Measurements from ENCODE around the gene FER. TPM values are rescaled to one million over a fixed set of nuclear protein-coding genes. Genes with fewer than 3 reads are reported as not detected.

FER gene
- polyA plus RNA-seq, 3 donors, result 2.4 to 14.7 (median 6.2) TPM

- H3K9me3 Mint-ChIP-seq, result peaks cover 0 to 18% (median 14%) of the 10 kb centered on the region in 7 donors
- no peaks in the 10 kb centered on the region for H3K4me1 ChIP-seq (ENCODE audit: control insufficient read depth in 1 of 2, insufficient read depth in 2 of 2, low read length in 2 of 2)
- H3K9ac ChIP-seq (ENCODE audit: insufficient read depth, low read length, poor library complexity, severe bottlenecking), result no peak overlapping the region
- no peak overlapping the region for H2AFZ ChIP-seq (ENCODE audit: insufficient read depth, low read depth, low read length, poor library complexity, severe bottlenecking)
- no peaks in the 10 kb centered on the region for H3K27me3 Mint-ChIP-seq (ENCODE audit: low read depth in 3 of 3)
- H4K20me1 ChIP-seq (ENCODE audit: insufficient read depth, low read length), result no peaks in the 10 kb centered on the region
- peaks cover 0 to 4% of the 10 kb centered on the region in 2 donors for H3K36me3 Mint-ChIP-seq
- H3K27me3 ChIP-seq (ENCODE audit: control insufficient read depth in 2 of 2, insufficient read depth in 2 of 2, low read length in 2 of 2), result no peaks in the 10 kb centered on the region
- no peaks in the 10 kb centered on the region for H3K79me2 ChIP-seq (ENCODE audit: insufficient read depth, low read length)
- H3K36me3 ChIP-seq (replicated peaks in 1 of 2; ENCODE audit: control insufficient read depth in 1 of 2, insufficient read depth in 2 of 2, low read length in 2 of 2), result no peaks in the 10 kb centered on the region
- peaks cover 4 to 6% of the 10 kb centered on the region in 2 donors for H3K9me3 ChIP-seq (replicated peaks in 1 of 2; ENCODE audit: control insufficient read depth in 1 of 2, insufficient read depth in 1 of 2, low read length in 2 of 2)
- no peaks in the 10 kb centered on the region for H3K4me1 Mint-ChIP-seq
- no peak overlapping the region for H3K4me2 ChIP-seq (replicated peaks; ENCODE audit: extremely low read depth, low read length, poor library complexity, severe bottlenecking)
- intact Hi-C loops (cut with micrococcal nuclease), result no loop called here
- TF ChIP-seq, protein P1, sequence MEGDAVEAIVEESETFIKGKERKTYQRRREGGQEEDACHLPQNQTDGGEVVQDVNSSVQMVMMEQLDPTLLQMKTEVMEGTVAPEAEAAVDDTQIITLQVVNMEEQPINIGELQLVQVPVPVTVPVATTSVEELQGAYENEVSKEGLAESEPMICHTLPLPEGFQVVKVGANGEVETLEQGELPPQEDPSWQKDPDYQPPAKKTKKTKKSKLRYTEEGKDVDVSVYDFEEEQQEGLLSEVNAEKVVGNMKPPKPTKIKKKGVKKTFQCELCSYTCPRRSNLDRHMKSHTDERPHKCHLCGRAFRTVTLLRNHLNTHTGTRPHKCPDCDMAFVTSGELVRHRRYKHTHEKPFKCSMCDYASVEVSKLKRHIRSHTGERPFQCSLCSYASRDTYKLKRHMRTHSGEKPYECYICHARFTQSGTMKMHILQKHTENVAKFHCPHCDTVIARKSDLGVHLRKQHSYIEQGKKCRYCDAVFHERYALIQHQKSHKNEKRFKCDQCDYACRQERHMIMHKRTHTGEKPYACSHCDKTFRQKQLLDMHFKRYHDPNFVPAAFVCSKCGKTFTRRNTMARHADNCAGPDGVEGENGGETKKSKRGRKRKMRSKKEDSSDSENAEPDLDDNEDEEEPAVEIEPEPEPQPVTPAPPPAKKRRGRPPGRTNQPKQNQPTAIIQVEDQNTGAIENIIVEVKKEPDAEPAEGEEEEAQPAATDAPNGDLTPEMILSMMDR (IDR thresholded peaks at IDR 0.05), result no peak
- no peak overlapping the region for H3K4me3 Mint-ChIP-seq
- no peak for DNase-seq
- WGBS (ENCODE audit: insufficient coverage), result 96% methylated on average over 3 of the region's 6 CpGs
- no peak overlapping the region for H3K27ac Mint-ChIP-seq
- no peak overlapping the region for H3K27ac ChIP-seq (ENCODE audit: low read depth in 1 of 2, low read length in 2 of 2)
- H3K4me3 ChIP-seq (replicated peaks in 1 of 3; ENCODE audit: low read depth in 2 of 3, low read length in 3 of 3), result no peak overlapping the region
Measured at GRCh38 chr5:109125755-109126429, 378.2 kb downstream of the FER start.

GRCh38 chr5:109126481-109126880 is 378.8 kb downstream of the FER start:
- H3K27me3 Mint-ChIP-seq (ENCODE audit: low read depth in 3 of 3), result no peaks in the 10 kb centered on the region
- Histone ChIP-seq H3K4me1 (ENCODE audit: control insufficient read depth in 1 of 2, insufficient read depth in 2 of 2, low read length in 2 of 2) (no peaks in the 10 kb centered on the region), H2AFZ (ENCODE audit: insufficient read depth, low read depth, low read length, poor library complexity, severe bottlenecking) (no peak overlapping the region), H3K79me2 (ENCODE audit: insufficient read depth, low read length) (no peaks in the 10 kb centered on the region), H4K20me1 (ENCODE audit: insufficient read depth, low read length) (no peaks in the 10 kb centered on the region), H3K36me3 (replicated peaks in 1 of 2; ENCODE audit: control insufficient read depth in 1 of 2, insufficient read depth in 2 of 2, low read length in 2 of 2) (no peaks in the 10 kb centered on the region), H3K4me2 (replicated peaks; ENCODE audit: extremely low read depth, low read length, poor library complexity, severe bottlenecking) (no peak overlapping the region), H3K4me3 (replicated peaks in 1 of 3; ENCODE audit: low read depth in 2 of 3, low read length in 3 of 3) (no peak overlapping the region), H3K9me3 (replicated peaks in 1 of 2; ENCODE audit: control insufficient read depth in 1 of 2, insufficient read depth in 1 of 2, low read length in 2 of 2) (peaks cover 0 to 4% of the 10 kb centered on the region in 2 donors), H3K27me3 (ENCODE audit: control insufficient read depth in 2 of 2, insufficient read depth in 2 of 2, low read length in 2 of 2) (no peaks in the 10 kb centered on the region), H3K9ac (ENCODE audit: insufficient read depth, low read length, poor library complexity, severe bottlenecking) (no peak overlapping the region), H3K27ac (ENCODE audit: low read depth in 1 of 2, low read length in 2 of 2) (no peak overlapping the region)
- H3K4me1 Mint-ChIP-seq, result no peaks in the 10 kb centered on the region
- no peak for DNase-seq
- intact Hi-C loops (cut with micrococcal nuclease), result no loop called here
- whole genome bisulfite sequencing (ENCODE audit: insufficient coverage), result no CpG with 5 or more reads among the region's 1 CpG
- TF ChIP-seq, protein P1 (IDR thresholded peaks at IDR 0.05), result no peak
- no peak overlapping the region for H3K27ac Mint-ChIP-seq
- no peak overlapping the region for H3K4me3 Mint-ChIP-seq
- peaks cover 0 to 18% (median 11%) of the 10 kb centered on the region in 7 donors for H3K9me3 Mint-ChIP-seq
- H3K36me3 Mint-ChIP-seq, result peaks cover 0 to 4% of the 10 kb centered on the region in 2 donors

Measured in CD14-positive monocyte (primary cell).